GM11168 (cell line): ENCODE measurements around the gene LHX2.

Experiments used
- in situ Hi-C: fragments of 300-500 bp; cut with MboI; formaldehyde crosslinking; loops from one replicate; pipeline ENCODE4 v1.12.0; 2022; ENCODE audit warnings: low sequenced_read_pairs; ENCODE audit not compliant: unreplicated experiment

The LHX2 gene

GRCh38 chr9:124045830-124046177 lies 34.2 kb downstream of the LHX2 start:
- in situ Hi-C loops, result no loop called here

GRCh38 chr9:124046189-124046588 lies 34.6 kb downstream of the LHX2 start:
- in situ Hi-C loops, result no loop called here

- in situ Hi-C loops, result no loop called here
Observed at GRCh38 chr9:124047251-124047672, 35.7 kb downstream of the LHX2 start.

- in situ Hi-C loops, result no loop called here
Observed at GRCh38 chr9:124050955-124051354, 39.4 kb downstream of the LHX2 start.

GRCh38 chr9:124052401-124052800 lies 40.8 kb downstream of the LHX2 start:
- in situ Hi-C loops, result no loop called here

GRCh38 chr9:124054582-124055227 lies 43.1 kb downstream of the LHX2 start:
- in situ Hi-C loops, result no loop called here

- in situ Hi-C loops, result no loop called here
Observed at GRCh38 chr9:124060844-124061605, 49.5 kb downstream of the LHX2 start.

GRCh38 chr9:124062172-124062571 lies 50.6 kb downstream of the LHX2 start:
- in situ Hi-C loops, result no loop called here

- in situ Hi-C loops, result no loop called here
Observed at GRCh38 chr9:124066783-124067577, 55.4 kb downstream of the LHX2 start.

- in situ Hi-C loops, result no loop called here
Observed at GRCh38 chr9:124068251-124068650, 56.7 kb downstream of the LHX2 start.

GRCh38 chr9:124074746-124075145 lies 63.2 kb downstream of the LHX2 start:
- in situ Hi-C loops, result no loop called here

- in situ Hi-C loops, result no loop called here
Observed at GRCh38 chr9:124075761-124076160, 64.2 kb downstream of the LHX2 start.

- in situ Hi-C loops, result no loop called here
Observed at GRCh38 chr9:124077915-124078572, 66.5 kb downstream of the LHX2 start.

- in situ Hi-C loops, result no loop called here
Observed at GRCh38 chr9:124078641-124079040, 67.1 kb downstream of the LHX2 start.

GRCh38 chr9:124079176-124079925 lies 67.8 kb downstream of the LHX2 start:
- in situ Hi-C loops, result no loop called here

- in situ Hi-C loops, result no loop called here
Observed at GRCh38 chr9:124082622-124083021, 71.1 kb downstream of the LHX2 start.
